Small intestine (tissue), 7 donors: Measurements from ENCODE around the gene GALNT13. TPM values are rescaled to one million over a fixed set of nuclear protein-coding genes. Genes with fewer than 3 reads are reported as not detected.

ENCODE experiments used
- DNase-seq, 2 donors: peaks; one replicate each; pipeline versions ENCODE4 v3.0.0 to v3.0.0-alpha.2; 2013
- FAIRE-seq: peaks from 2 replicates; lab custom pipeline; 2012; peaks lifted over from hg19 to GRCh38; lab: Jason Lieb, UNC
- H3K27ac ChIP-seq, 3 donors: one replicate each; pipeline ENCODE4 v1.5.1; 2013; ENCODE audit warnings: low read length in 2 of 3, mild to moderate bottlenecking in 2 of 3, control low read depth in 1 of 3, inconsistent platforms in 1 of 3, low read depth in 1 of 3, moderate library complexity in 1 of 3
- H3K27me3 ChIP-seq, 3 donors: one replicate each; pipeline ENCODE4 v1.6.1; 2013; ENCODE audit warnings: low read length in 3 of 3, inconsistent platforms in 1 of 3; ENCODE audit not compliant: control insufficient read depth in 3 of 3, insufficient read depth in 3 of 3
- H3K36me3 ChIP-seq, 3 donors: one replicate each; pipeline ENCODE4 v1.6.1; 2013; ENCODE audit warnings: low read length in 3 of 3, inconsistent platforms in 1 of 3, low read depth in 1 of 3, mild to moderate bottlenecking in 1 of 3, moderate library complexity in 1 of 3; ENCODE audit not compliant: control insufficient read depth in 3 of 3, insufficient read depth in 2 of 3
- H3K4me1 ChIP-seq, 3 donors: one replicate each; pipeline ENCODE4 v1.6.1; 2013; ENCODE audit warnings: low read length in 2 of 3, inconsistent platforms in 1 of 3, low read depth in 1 of 3, mild to moderate bottlenecking in 1 of 3, moderate library complexity in 1 of 3; ENCODE audit not compliant: control insufficient read depth in 3 of 3, insufficient read depth in 2 of 3
- H3K4me3 ChIP-seq, 3 donors: one replicate each; pipeline ENCODE4 v1.5.1; 2013; ENCODE audit warnings: low read length in 3 of 3, control low read depth in 1 of 3, inconsistent platforms in 1 of 3, low read depth in 1 of 3, mild to moderate bottlenecking in 1 of 3, moderate library complexity in 1 of 3
- H3K9me3 ChIP-seq, 2 donors: one replicate each; pipeline ENCODE4 v1.6.1; 2013; ENCODE audit warnings: low read depth in 1 of 2, low read length in 1 of 2; ENCODE audit not compliant: control insufficient read depth in 2 of 2, insufficient read depth in 1 of 2
- WGBS, 3 donors: extraction: QIAGEN DNeasy Blood & Tissue Kit; methylation state at CpG; one replicate each; pipeline ENCODE4 v1.1.7; 2013; 5-methylcytosine and 5-hydroxymethylcytosine counted together
- polyA plus RNA-seq, 4 donors: library from polyadenylated mRNA; stranded (reverse) in 3 of 4; unstranded in 1 of 4; fragments of 200-250 nt in 3 of 4; fragments of 120-200 nt in 1 of 4; gene quantifications; one replicate each; pipeline versions ENCODE4 v1.2.1 to v1.2.3, GENCODE V29; 2013
- donor health status: healthy with polysubstance abuse.
- donor health status: control.
- donor health status: control.
- donor health status: Bipolar disorder and iron deficiency.
- donor health status: healthy.

The GALNT13 gene
- polyA plus RNA-seq, 4 donors: 0.21 to 4.7 TPM; not detected in 2

DNA sequence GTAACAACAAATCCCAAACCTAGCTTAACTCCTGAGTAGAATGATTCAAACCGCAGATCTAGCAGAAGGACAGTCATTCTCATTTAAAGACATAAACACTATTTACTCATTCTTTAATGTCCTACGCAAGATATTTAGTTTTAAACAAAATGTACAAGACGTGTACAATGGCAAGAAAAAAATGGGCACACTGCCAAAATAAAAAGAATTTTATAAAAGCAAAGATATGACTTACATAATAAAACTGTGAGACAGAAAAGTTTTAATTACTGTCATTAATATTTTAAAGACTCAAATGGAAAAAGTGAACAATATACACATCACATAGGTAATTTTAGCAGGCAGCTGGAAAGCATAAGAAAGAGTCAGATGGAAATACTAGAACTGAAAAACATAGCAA, 157.8 kb downstream of the GALNT13 start:
- H3K36me3 ChIP-seq: no peaks in the 10 kb centered on the region
- no peak overlapping the region for H3K27ac ChIP-seq
- H3K4me1 ChIP-seq: no peaks in the 10 kb centered on the region
- WGBS, 3 donors: 66 to 74% (median 68%) methylated on average over 3 of the region's 3 CpGs
- FAIRE-seq (no peak), DNase-seq (no peak)
- H3K27me3 ChIP-seq: no peaks in the 10 kb centered on the region
- peaks cover 0 to 3% of the 10 kb centered on the region in 2 donors for H3K9me3 ChIP-seq
- no peak overlapping the region for H3K4me3 ChIP-seq

DNA sequence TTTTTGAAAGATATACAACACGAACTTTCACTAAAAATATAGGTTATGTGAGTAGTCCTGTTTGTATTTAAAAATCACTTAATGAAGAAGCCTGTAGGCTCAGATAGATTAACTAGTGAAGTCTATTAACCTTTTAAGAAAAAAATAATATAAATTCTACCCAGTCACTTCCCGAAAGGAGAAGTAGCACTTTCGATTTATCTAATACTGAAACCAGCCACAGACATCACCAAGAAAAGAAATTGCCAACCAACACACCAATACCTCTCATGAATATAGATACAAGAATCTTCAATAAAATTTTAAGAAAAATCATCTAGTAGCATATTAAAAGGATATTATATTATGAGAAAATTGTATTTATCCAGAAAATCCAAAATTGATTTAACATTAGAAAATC, 160.5 kb downstream of the GALNT13 start:
- no peaks in the 10 kb centered on the region for H3K4me1 ChIP-seq
- 70 to 77% (median 73%) methylated on average over 3 of the region's 3 CpGs for WGBS, 3 donors
- no peak overlapping the region for H3K27ac ChIP-seq
- H3K9me3 ChIP-seq: peaks cover 0 to 3% of the 10 kb centered on the region in 2 donors
- H3K27me3 ChIP-seq: no peaks in the 10 kb centered on the region
- FAIRE-seq (no peak), DNase-seq (no peak)
- no peaks in the 10 kb centered on the region for H3K36me3 ChIP-seq
- no peak overlapping the region for H3K4me3 ChIP-seq

DNA sequence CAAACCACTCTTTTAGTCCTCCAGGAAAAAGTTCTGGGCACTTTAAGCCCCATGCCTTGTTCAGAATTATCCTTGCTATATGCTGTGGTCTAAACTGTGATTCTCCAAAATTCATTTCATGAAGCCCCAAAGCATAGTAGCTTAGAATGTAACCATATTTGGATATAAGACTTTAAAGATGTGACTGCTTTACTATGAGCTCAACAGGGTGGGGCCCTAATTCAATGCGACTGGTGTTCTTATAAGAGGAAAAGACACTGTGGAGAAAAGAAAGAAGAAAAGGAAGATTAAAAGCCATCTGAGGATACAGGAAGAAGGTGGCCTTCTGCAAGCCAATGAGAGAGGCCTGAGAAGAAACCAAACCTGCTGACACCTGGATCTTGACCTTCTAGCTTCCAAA, 174.8 kb downstream of the GALNT13 start:
- Histone ChIP-seq H3K36me3 (no peaks in the 10 kb centered on the region), H3K27ac (no peak overlapping the region), H3K9me3 (no peaks in the 10 kb centered on the region), H3K27me3 (no peaks in the 10 kb centered on the region), H3K4me1 (no peaks in the 10 kb centered on the region), H3K4me3 (no peak overlapping the region)
- WGBS, 3 donors: 67 to 89% (median 84%) methylated on average over 1 of the region's 1 CpG
- DNase-seq: no peak
- no peak for FAIRE-seq

DNA sequence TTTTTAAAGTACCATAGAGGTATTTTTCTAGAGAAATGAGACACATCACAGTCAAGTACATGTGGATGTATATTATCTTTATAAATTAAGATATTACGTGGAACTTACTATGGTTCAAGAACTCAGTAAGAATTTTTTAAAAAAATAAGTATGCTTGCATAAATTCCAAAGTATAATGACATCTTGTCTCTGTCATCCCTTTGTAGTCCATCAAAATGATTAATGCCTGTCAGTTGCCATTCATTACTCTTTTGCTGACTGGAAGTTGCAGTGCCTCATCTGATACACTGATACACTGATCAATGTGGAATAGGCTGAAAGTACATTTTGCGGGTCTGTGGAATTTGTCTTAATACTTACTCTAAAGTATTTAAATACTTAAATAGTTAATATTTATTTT, 177.2 kb downstream of the GALNT13 start:
- H3K4me3 ChIP-seq: no peak overlapping the region
- H3K4me1 ChIP-seq: no peaks in the 10 kb centered on the region
- no peaks in the 10 kb centered on the region for H3K36me3 ChIP-seq
- no peaks in the 10 kb centered on the region for H3K9me3 ChIP-seq
- DNase-seq (no peak), FAIRE-seq (no peak)
- H3K27me3 ChIP-seq: no peaks in the 10 kb centered on the region
- WGBS, 3 donors: 83 to 93% (median 86%) methylated on average over 2 of the region's 2 CpGs
- no peak overlapping the region for H3K27ac ChIP-seq

DNA sequence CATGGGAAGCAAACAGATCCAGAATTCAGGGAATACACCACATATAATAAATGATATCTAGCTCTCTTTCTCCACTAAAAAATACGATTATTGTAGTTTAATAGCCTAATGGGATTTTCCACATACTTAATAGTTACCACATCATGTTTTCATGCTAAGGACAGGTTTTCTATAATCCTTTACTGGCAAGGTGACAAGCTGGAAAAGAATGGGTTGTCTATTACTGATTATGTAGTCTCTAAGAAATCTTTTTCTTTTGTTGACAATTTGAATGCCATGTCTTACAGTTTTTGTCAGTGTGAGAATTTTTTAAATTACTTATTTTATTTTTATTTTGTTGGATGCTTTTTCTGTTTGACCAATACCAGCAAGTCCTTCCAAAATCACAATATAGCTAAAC, 177.8 kb downstream of the GALNT13 start:
- no peak for DNase-seq
- WGBS, 3 donors: 50 to 67% (median 54%) methylated on average over 1 of the region's 1 CpG
- Histone ChIP-seq H3K36me3 (no peaks in the 10 kb centered on the region), H3K9me3 (no peaks in the 10 kb centered on the region), H3K27me3 (no peaks in the 10 kb centered on the region), H3K4me1 (no peaks in the 10 kb centered on the region), H3K4me3 (no peak overlapping the region), H3K27ac (no peak overlapping the region)
- no peak for FAIRE-seq

DNA sequence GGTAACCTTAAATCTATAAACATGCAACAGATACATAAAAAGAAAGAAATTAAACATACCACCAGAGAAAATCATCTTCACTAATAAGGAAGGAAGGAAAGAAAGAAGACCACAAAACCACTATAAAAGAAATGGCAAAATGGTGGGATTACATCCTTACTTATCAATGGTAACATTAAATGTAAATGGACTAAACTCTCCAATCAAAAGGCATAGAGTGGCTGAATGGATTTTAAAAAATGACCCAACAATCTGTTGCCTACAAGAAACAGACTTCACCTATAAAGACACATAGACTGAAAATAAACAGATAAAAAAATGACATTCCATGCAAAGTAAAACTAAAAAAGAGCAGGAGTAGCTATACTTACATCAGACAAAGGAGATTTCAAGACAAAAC, 195.4 kb downstream of the GALNT13 start:
- DNase-seq (no peak), FAIRE-seq (no peak)
- Histone ChIP-seq H3K4me3 (no peak overlapping the region), H3K27me3 (no peaks in the 10 kb centered on the region), H3K9me3 (peaks cover 0 to 2% of the 10 kb centered on the region in 2 donors), H3K27ac (no peak overlapping the region), H3K4me1 (no peaks in the 10 kb centered on the region), H3K36me3 (no peaks in the 10 kb centered on the region)

DNA sequence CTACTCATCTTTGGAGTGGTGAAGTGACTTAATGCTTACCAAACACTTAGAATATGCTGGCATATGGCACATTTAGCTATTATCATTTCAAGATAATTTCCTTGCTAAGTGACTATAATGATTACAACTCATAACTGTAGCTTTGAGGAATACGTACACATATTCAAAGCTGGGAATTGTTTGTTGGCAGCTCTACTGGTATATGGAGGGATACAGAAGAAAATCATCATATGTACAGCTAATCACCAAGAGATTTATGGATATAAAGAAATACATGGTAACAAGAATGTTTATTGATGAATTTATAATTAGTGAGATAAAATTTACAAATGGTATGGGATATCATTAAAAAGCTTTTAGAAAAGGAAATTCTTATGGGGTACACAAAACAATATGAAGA, 207.2 kb downstream of the GALNT13 start:
- no peak overlapping the region for H3K4me3 ChIP-seq
- H3K27me3 ChIP-seq: no peaks in the 10 kb centered on the region
- 51 to 76% (median 62%) methylated on average over 1 of the region's 1 CpG for WGBS, 3 donors
- no peaks in the 10 kb centered on the region for H3K9me3 ChIP-seq
- DNase-seq: no peak
- H3K27ac ChIP-seq: no peak overlapping the region
- H3K4me1 ChIP-seq: no peaks in the 10 kb centered on the region
- H3K36me3 ChIP-seq: no peaks in the 10 kb centered on the region
- FAIRE-seq: no peak

DNA sequence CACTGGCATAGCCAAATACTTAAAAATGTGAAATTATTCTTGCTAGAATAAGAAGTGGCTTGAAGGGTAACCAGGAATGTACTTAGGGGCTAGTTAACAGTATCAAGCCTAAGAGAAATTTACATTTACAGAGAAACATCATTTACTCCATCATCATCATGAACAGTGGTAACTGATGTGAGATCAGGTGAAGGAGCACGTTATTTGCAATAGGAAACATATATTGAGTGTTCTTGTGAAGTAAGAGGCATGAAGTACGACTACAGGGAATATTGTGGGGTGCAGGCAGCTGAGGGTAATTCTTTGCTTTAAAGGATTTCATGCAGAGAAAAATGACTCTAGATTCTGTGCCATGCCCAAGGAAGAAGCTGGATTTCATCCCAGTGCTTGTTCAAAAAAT, 220.8 kb downstream of the GALNT13 start:
- DNase-seq (no peak), FAIRE-seq (no peak)
- Histone ChIP-seq H3K36me3 (no peaks in the 10 kb centered on the region), H3K4me1 (no peaks in the 10 kb centered on the region), H3K4me3 (no peak overlapping the region), H3K27ac (no peak overlapping the region), H3K27me3 (no peaks in the 10 kb centered on the region), H3K9me3 (no peaks in the 10 kb centered on the region)
- 72 to 75% (median 74%) methylated on average over 2 of the region's 2 CpGs for WGBS, 3 donors

DNA sequence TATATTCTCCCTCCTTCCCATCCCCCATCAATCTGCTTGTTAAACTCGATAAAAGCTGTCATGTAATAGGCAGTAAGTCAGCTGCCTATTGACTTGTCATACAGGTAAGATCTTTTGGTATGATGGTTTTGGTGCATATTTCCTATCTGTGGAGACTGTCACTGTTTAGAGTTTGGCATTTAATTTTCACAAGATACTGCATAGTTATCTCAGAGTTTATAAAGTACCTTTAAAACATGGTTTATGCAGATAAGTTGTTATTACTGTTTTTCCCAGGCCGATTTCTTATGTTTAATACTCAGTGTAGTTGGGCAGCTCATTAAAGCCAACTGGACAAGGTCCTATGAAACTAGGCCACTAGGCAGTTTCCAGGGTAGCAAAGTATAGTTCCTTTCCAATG, 222.1 kb downstream of the GALNT13 start:
- H3K4me3 ChIP-seq: no peak overlapping the region
- DNase-seq (no peak), FAIRE-seq (no peak)
- no peaks in the 10 kb centered on the region for H3K27me3 ChIP-seq
- H3K27ac ChIP-seq: no peak overlapping the region
- no peaks in the 10 kb centered on the region for H3K4me1 ChIP-seq
- WGBS, 3 donors: 68 to 82% (median 75%) methylated on average over 2 of the region's 2 CpGs
- no peaks in the 10 kb centered on the region for H3K36me3 ChIP-seq
- no peaks in the 10 kb centered on the region for H3K9me3 ChIP-seq
